Caco-2 (cell line): ENCODE results near the gene CASZ1. TPM values are rescaled to one million over a fixed set of nuclear protein-coding genes. Genes with fewer than 3 reads are reported as not detected.

Experiments
- BruUV-seq: library from RNA; stranded (reverse); fragments of 400-500 nt; replicated peaks from 2 replicates; lab custom pipeline; 2021; lab: Mats Ljungman, UMichigan
- CTCF ChIA-PET: fragments of 300-600 bp; sonication (Branson Sonifier 250); formaldehyde crosslinking; loops from one replicate; lab custom pipeline; 2022; ENCODE audit warnings: antibody characterized with exemption; lab: Charles Lee
- POLR2A ChIA-PET: fragments of 300-600 bp; sonication (Branson Sonifier 250); formaldehyde crosslinking; loops from one replicate; lab custom pipeline; 2022; ENCODE audit warnings: antibody characterized with exemption; lab: Charles Lee
- DNase-seq, 2 experiments: peaks; one replicate each; pipeline versions ENCODE4 v3.0.0 to v3.0.0-alpha.2; 2020 to 2022
- H3K27me3 ChIP-seq: replicated peaks from 2 replicates; pipeline ENCODE4 v1.6.0; 2011; ENCODE audit warnings: low read length; ENCODE audit not compliant: control insufficient read depth, insufficient read depth
- H3K36me3 ChIP-seq: 2 replicates; pipeline ENCODE4 v1.5.1; 2011; ENCODE audit warnings: low read length; ENCODE audit not compliant: control insufficient read depth, insufficient read depth
- H3K4me1 ChIP-seq: fragments of 250-450 bp; sonication (Bioruptor Pico); 2 replicates; pipeline ENCODE4 v1.5.1; 2020; ENCODE audit warnings: mild to moderate bottlenecking
- H3K4me3 ChIP-seq: 2 replicates; pipeline ENCODE4 v1.5.1; 2011; ENCODE audit warnings: low read depth, mild to moderate bottlenecking, control low read depth, low read length
- H3K9me3 ChIP-seq: fragments of 250-450 bp; sonication (Bioruptor Pico); 2 replicates; pipeline ENCODE4 v1.5.1; 2020; ENCODE audit warnings: mild to moderate bottlenecking, moderate library complexity
- H3K27ac Mint-ChIP-seq: one replicate; pipeline ENCODE4 v1.8.0; 2022; ENCODE audit warnings: mixed read lengths; ENCODE audit not compliant: unreplicated experiment
- H3K27me3 Mint-ChIP-seq: one replicate; pipeline ENCODE4 v1.8.0; 2022; ENCODE audit warnings: mixed read lengths; ENCODE audit not compliant: insufficient read depth, unreplicated experiment
- H3K36me3 Mint-ChIP-seq: one replicate; pipeline ENCODE4 v1.8.0; 2022; ENCODE audit warnings: mild to moderate bottlenecking, mixed read lengths; ENCODE audit not compliant: insufficient read depth, unreplicated experiment
- H3K4me1 Mint-ChIP-seq: one replicate; pipeline ENCODE4 v1.8.0; 2022; ENCODE audit warnings: low read depth, mixed read lengths; ENCODE audit not compliant: unreplicated experiment
- H3K4me3 Mint-ChIP-seq: one replicate; pipeline ENCODE4 v1.8.0; 2022; ENCODE audit warnings: mild to moderate bottlenecking, moderate library complexity, mixed read lengths; ENCODE audit not compliant: unreplicated experiment
- H3K9me3 Mint-ChIP-seq: one replicate; pipeline ENCODE4 v1.8.0; 2022; ENCODE audit warnings: mixed read lengths; ENCODE audit not compliant: unreplicated experiment
- CTCF ChIP-seq, 2 experiments: fragments of 200-600 bp in 1 of 2; IDR thresholded peaks; 1 replicate in 1 of 2; 2 replicates in 1 of 2; pipeline versions ENCODE4 v1.5.1 to v1.8.0; 2011 to 2022; ENCODE audit warnings: antibody characterized with exemption in 1 of 2, control low read depth in 1 of 2, inconsistent platforms in 1 of 2, low read depth in 1 of 2, low read length in 1 of 2, mild to moderate bottlenecking in 1 of 2, moderate library complexity in 1 of 2; ENCODE audit not compliant: insufficient read depth in 1 of 2, severe bottlenecking in 1 of 2, unreplicated experiment in 1 of 2
- intact Hi-C: fragments of 100-400 bp; cut with micrococcal nuclease; formaldehyde crosslinking; loops from one replicate; pipeline ENCODE4 v1.10.0; 2022; ENCODE audit not compliant: unreplicated experiment
- total RNA-seq: library from RNA; stranded (reverse); gene quantifications from 2 replicates; pipeline ENCODE4 v1.2.3, GENCODE V29; 2022

The CASZ1 gene
- total RNA-seq, 1 experiment from 2014 or later = 10.9 TPM

DNA sequence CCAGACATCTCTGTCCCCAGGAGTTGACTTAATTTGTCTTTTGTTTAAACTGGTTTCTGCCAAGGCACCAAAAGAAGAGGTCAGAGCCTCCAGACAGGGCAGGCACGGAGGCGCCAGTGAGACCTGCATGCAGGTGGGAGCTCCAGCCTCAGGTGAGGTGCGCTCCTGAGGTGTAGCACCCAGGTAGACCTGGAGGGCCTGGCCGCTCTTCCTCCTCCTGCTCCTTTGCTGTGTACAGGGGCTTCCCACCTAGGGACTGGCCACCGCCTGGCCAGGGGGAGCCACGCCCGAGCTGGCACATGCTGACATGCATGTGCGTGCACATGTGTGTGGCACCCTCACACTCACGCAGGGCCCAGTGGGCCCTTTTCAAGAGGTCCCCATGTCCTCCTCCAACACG is 163.0 kb downstream of the CASZ1 start:
- Mint-ChIP-seq H3K36me3 (peaks cover 10% of the 10 kb centered on the region), H3K4me3 (no peak overlapping the region), H3K27me3 (no peaks in the 10 kb centered on the region), H3K9me3 (no peaks in the 10 kb centered on the region), H3K27ac (no peak overlapping the region), H3K4me1 (no peaks in the 10 kb centered on the region)
- ChIA-PET CTCF (no interaction called here), POLR2A (no interaction called here)
- Histone ChIP-seq H3K9me3 (no peaks in the 10 kb centered on the region), H3K4me3 (no peak overlapping the region), H3K4me1 (no peaks in the 10 kb centered on the region), H3K27me3 (no peaks in the 10 kb centered on the region), H3K36me3 (no peaks in the 10 kb centered on the region; the same call in 1 of the 2 replicates)
- BruUV-seq = no TSS peak
- no peak for DNase-seq
- TF ChIP-seq CTCF (IDR thresholded peaks at IDR 0.05; ENCODE audit: insufficient read depth in 1 of 2, low read depth in 1 of 2, low read length in 1 of 2, severe bottlenecking in 1 of 2, unreplicated experiment in 1 of 2) = no peak
- intact Hi-C loops = loop anchor here (10.0 kb wide), 1 partner anchor 119 kb away; no protein-coding TSS in a partner anchor

DNA sequence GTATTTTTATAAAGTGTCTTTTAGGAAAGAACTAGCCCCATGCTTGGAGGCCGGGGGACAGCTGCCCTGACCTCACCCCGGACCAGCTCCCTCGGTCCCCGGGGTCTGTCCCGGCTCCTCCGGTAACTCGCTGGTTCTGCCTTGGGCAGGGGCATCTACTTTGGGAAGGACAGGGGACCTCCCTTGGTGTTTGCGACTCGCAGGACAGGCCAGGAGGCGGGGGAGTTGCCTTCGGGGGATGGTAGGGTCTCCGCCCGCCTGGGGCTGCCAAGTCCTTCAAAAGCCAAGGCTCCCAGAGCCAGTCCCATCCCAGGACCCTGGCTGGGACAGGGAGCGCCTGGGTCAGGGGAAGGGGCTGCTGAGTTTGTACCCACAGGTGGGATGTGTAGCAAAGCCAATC is 163.8 kb downstream of the CASZ1 start:
- no peaks in the 10 kb centered on the region for H3K27me3 Mint-ChIP-seq
- H3K36me3 Mint-ChIP-seq = peaks cover 15% of the 10 kb centered on the region
- Histone ChIP-seq H3K4me3 (no peak overlapping the region), H3K4me1 (no peaks in the 10 kb centered on the region), H3K36me3 (no peaks in the 10 kb centered on the region; the same call in 1 of the 2 replicates), H3K27me3 (no peaks in the 10 kb centered on the region), H3K9me3 (no peaks in the 10 kb centered on the region)
- intact Hi-C loops = loop anchor here (10.0 kb wide), 1 partner anchor 118 kb away; no protein-coding TSS in a partner anchor
- no peaks in the 10 kb centered on the region for H3K4me1 Mint-ChIP-seq
- POLR2A ChIA-PET = no interaction called here
- H3K4me3 Mint-ChIP-seq = no peak overlapping the region
- CTCF ChIA-PET = no interaction called here
- no peaks in the 10 kb centered on the region for H3K9me3 Mint-ChIP-seq
- BruUV-seq = no TSS peak
- no peak for TF ChIP-seq CTCF (IDR thresholded peaks at IDR 0.05; ENCODE audit: insufficient read depth in 1 of 2, low read depth in 1 of 2, low read length in 1 of 2, severe bottlenecking in 1 of 2, unreplicated experiment in 1 of 2)
- H3K27ac Mint-ChIP-seq = no peak overlapping the region
- DNase-seq = no peak

DNA sequence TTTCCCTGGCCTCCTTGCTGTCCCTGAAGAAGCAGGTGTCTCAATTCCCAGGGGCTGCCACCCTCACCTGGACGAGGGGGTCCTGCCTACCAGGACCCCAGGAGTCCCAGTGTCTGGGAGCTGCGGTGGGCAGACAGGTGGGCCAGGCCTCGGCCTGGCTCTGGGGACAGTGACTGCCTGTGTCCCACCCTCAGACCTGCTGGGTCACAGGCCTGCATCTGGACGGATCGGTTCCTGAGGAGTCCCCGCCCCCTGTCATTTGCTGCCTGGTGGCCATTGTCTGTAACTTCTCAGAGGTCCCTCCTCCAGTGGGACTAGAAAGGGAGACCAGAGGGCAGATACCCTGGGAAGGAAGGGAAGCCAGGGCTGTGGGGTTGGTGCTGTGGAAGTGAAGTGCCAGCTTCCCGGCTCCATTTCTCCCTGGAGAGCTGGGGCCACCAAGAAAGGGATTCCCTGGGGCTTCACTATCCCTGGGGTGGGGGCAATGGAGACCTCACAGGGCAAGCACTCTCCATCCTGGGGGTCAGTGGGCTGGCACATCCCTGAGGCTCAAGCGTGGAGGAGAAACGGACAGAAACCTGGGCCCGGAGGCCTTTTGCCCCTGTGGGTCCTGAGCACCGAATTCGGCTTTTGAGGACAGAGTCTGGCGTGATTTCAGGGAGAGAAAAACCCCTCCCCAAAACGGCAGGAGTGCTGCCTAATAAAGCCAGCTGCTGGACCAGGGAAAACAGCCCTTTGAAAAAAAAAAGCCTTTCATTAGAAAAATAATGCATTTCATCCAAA is 164.4 kb downstream of the CASZ1 start:
- BruUV-seq = no TSS peak
- ChIA-PET CTCF (no interaction called here), POLR2A (no interaction called here)
- no peaks in the 10 kb centered on the region for H3K4me1 ChIP-seq
- Mint-ChIP-seq H3K27ac (no peak overlapping the region), H3K36me3 (peaks cover 9% of the 10 kb centered on the region), H3K9me3 (no peaks in the 10 kb centered on the region), H3K4me1 (no peaks in the 10 kb centered on the region), H3K4me3 (no peak overlapping the region), H3K27me3 (no peaks in the 10 kb centered on the region)
- no peak for TF ChIP-seq CTCF (IDR thresholded peaks at IDR 0.05; ENCODE audit: insufficient read depth in 1 of 2, low read depth in 1 of 2, low read length in 1 of 2, severe bottlenecking in 1 of 2, unreplicated experiment in 1 of 2)
- intact Hi-C loops = loop anchor here (10.0 kb wide), 1 partner anchor 117 kb away; no protein-coding TSS in a partner anchor
- no peak overlapping the region for H3K4me3 ChIP-seq
- DNase-seq = peak in 1 of 2 experiments; percentile 27
- H3K36me3 ChIP-seq = no peaks in the 10 kb centered on the region; the same call in 1 of the 2 replicates
- no peaks in the 10 kb centered on the region for H3K27me3 ChIP-seq
- no peaks in the 10 kb centered on the region for H3K9me3 ChIP-seq
